ENCODE measurements around the gene NCAPG2. TPM values are rescaled to one million over a fixed set of nuclear protein-coding genes. Genes with fewer than 3 reads are reported as not detected.

The NCAPG2 gene
- total RNA-seq, 1 experiment from 2014 or later: 99.4 TPM

GRCh38 chr7:158583810-158584209 is 120.8 kb downstream of the NCAPG2 start:
- Histone ChIP-seq H3K23me2 (ENCODE audit: insufficient read length, low read depth, low read length, poor library complexity, severe bottlenecking) (peaks cover 3% of the 10 kb centered on the region), H2AFZ (ENCODE audit: low read length) (no peak overlapping the region), H4K20me1 (ENCODE audit: control insufficient read depth, insufficient read depth, insufficient read length) (no peaks in the 10 kb centered on the region), H4K91ac (ENCODE audit: insufficient read length, low read depth, low read length) (no peak overlapping the region), H2BK120ac (ENCODE audit: low read depth, low read length, poor library complexity, severe bottlenecking) (no peak overlapping the region), H3K4me1 (ENCODE audit: insufficient read depth, low read length) (no peaks in the 10 kb centered on the region), H3K4ac (ENCODE audit: low read depth, low read length) (no peak overlapping the region), H3K56ac (ENCODE audit: insufficient read length, low read depth, low read length) (no peak overlapping the region), H3K79me1 (ENCODE audit: insufficient read depth, low read depth, low read length, poor library complexity, severe bottlenecking) (no peaks in the 10 kb centered on the region), H3K23ac (ENCODE audit: insufficient read length, low read depth, low read length) (no peak overlapping the region), H3T11ph (ENCODE audit: low read length) (no peak overlapping the region), H4K5ac (ENCODE audit: insufficient read length, low read depth, low read length) (no peak overlapping the region), H4K8ac (replicated peaks; ENCODE audit: insufficient read length, low read depth, low read length) (no peak overlapping the region), H2BK20ac (ENCODE audit: low read depth, low read length, poor library complexity, severe bottlenecking) (no peak overlapping the region), H3K79me2 (ENCODE audit: insufficient read depth, low read length) (no peaks in the 10 kb centered on the region), H3K4me2 (ENCODE audit: insufficient read depth, insufficient read length, low read length) (no peak overlapping the region), H3K27ac (ENCODE audit: insufficient read length, low read depth, low read length) (no peak overlapping the region), H2BK15ac (ENCODE audit: low read depth, low read length) (no peak overlapping the region), H3K9me3 (ENCODE audit: control insufficient read depth, low read depth, low read length) (peaks cover 10% of the 10 kb centered on the region), H3K9ac (ENCODE audit: extremely low read depth, insufficient read length, low read length) (no peak overlapping the region), H3K14ac (ENCODE audit: insufficient read depth, low read length) (no peak overlapping the region), H2AK5ac (ENCODE audit: insufficient read length, low read length) (no peak overlapping the region), H3K27me3 (ENCODE audit: insufficient read depth, low read length) (peaks cover 12% of the 10 kb centered on the region; the same call in 1 of the 2 replicates), H2BK12ac (ENCODE audit: insufficient read length, low read depth, low read length) (no peak overlapping the region), H2BK5ac (ENCODE audit: insufficient read length, low read length) (no peak overlapping the region), H3K18ac (ENCODE audit: insufficient read length, low read depth, low read length) (no peak overlapping the region)
- peaks cover 19 to 21% of the 10 kb centered on the region in 2 experiments for H3K9me3 Mint-ChIP-seq
- WGBS (ENCODE audit: extremely low coverage, insufficient read length, low lambda C conversion rate): no CpG with 5 or more reads among the region's 6 CpGs
- peaks cover 11 to 30% (median 14%) of the 10 kb centered on the region in 3 experiments for H3K36me3 Mint-ChIP-seq (ENCODE audit: insufficient read depth in 1 of 3, low read depth in 3 of 3)
- peaks cover 14 to 27% of the 10 kb centered on the region in 2 experiments for H3K4me1 Mint-ChIP-seq
- no peak overlapping the region for H3K27ac Mint-ChIP-seq
- DNase-seq: no peak
- no peak overlapping the region for H3K4me3 Mint-ChIP-seq
- peaks cover 73% of the 10 kb centered on the region for H3K27me3 Mint-ChIP-seq (ENCODE audit: low read depth)
- TF ChIP-seq CTCF (conservative IDR thresholded peaks at IDR 0.05): no peak
